WTC11 (cell line): Measurements from ENCODE around the gene RPL29.

Experiments
- CTCF ChIP-seq: fragments of 200-600 bp; IDR thresholded peaks from 2 replicates; pipeline ENCODE4 v1.8.0; 2022; ENCODE audit warnings: antibody characterized with exemption
- ESRRA ChIP-seq: sonication (generic); formaldehyde crosslinking; IDR thresholded peaks from 2 replicates; pipeline ENCODE4 v1.8.1; 2022; ENCODE audit warnings: mild to moderate bottlenecking, missing genetic modification reagents, borderline replicate concordance
- KAT7 ChIP-seq: sonication (generic); formaldehyde crosslinking; IDR thresholded peaks from 2 replicates; pipeline ENCODE4 v1.8.1; 2023; ENCODE audit warnings: missing genetic modification reagents, mild to moderate bottlenecking, borderline replicate concordance
- NFE2L1 ChIP-seq: sonication (generic); formaldehyde crosslinking; IDR thresholded peaks from 2 replicates; pipeline ENCODE4 v1.8.1; 2023; ENCODE audit warnings: missing genetic modification reagents
- PREB ChIP-seq: sonication (generic); formaldehyde crosslinking; IDR thresholded peaks from 2 replicates; pipeline ENCODE4 v1.8.1; 2022; ENCODE audit warnings: mild to moderate bottlenecking, missing genetic modification reagents, moderate library complexity, borderline replicate concordance
- RELA ChIP-seq: sonication (generic); formaldehyde crosslinking; IDR thresholded peaks from 2 replicates; pipeline ENCODE4 v1.8.1; 2022; ENCODE audit warnings: missing genetic modification reagents, mild to moderate bottlenecking, borderline replicate concordance
- TEAD1 ChIP-seq: sonication (generic); formaldehyde crosslinking; IDR thresholded peaks from 2 replicates; pipeline ENCODE4 v1.8.0; 2022; ENCODE audit warnings: mild to moderate bottlenecking, missing genetic modification reagents
- ZNF121 ChIP-seq: sonication (generic); formaldehyde crosslinking; IDR thresholded peaks from 2 replicates; pipeline ENCODE4 v1.8.0; 2023; ENCODE audit warnings: missing genetic modification reagents
- ZNF263 ChIP-seq: sonication (generic); formaldehyde crosslinking; IDR thresholded peaks from 2 replicates; pipeline ENCODE4 v1.8.1; 2022; ENCODE audit warnings: low read depth, mild to moderate bottlenecking, moderate library complexity, missing genetic modification reagents

- TF ChIP-seq CTCF (no peak), ZNF263 (CRISPR knock-in tag) (no peak), NFE2L1 (CRISPR knock-in tag) (no peak), RELA (CRISPR knock-in tag) (no peak), PREB (CRISPR knock-in tag) (no peak), KAT7 (no peak), ESRRA (CRISPR knock-in tag) (no peak), ZNF121 (CRISPR knock-in tag) (no peak), TEAD1 (CRISPR knock-in tag) (no peak)
Measured at GRCh38 chr3:51960386-51960785, 35.3 kb downstream of the RPL29 start.
